K562 (cell line): Measurements from ENCODE around the gene MKLN1. TPM values are rescaled to one million over a fixed set of nuclear protein-coding genes. Genes with fewer than 3 reads are reported as not detected.
"Not testable (repeated sequence)": the region's sequence is repeated elsewhere in the genome, so short reads cannot be mapped to it uniquely, and the experiment has no call there.

Source experiments
- ATAC-seq: fragments of 200-7000 bp; cut with Tn5 transposase; 3 replicates; pipeline ENCODE4 v1.9.1; 2020; ENCODE audit warnings: moderate library complexity
- BruUV-seq: library from RNA; stranded (reverse); fragments of 400-500 nt; replicated peaks from 2 replicates; lab custom pipeline; 2021; lab: Mats Ljungman, UMichigan
- CTCF ChIA-PET: fragments of 300-600 bp; formaldehyde crosslinking; extraction: SDS; loops from one replicate; lab custom pipeline; 2021; ENCODE audit warnings: low intra/inter-chr PET ratio; lab: Yijun Ruan, JAX
- POLR2A ChIA-PET: fragments of 300-600, 350-650 bp; sonication (Branson Sonifier 250); formaldehyde crosslinking; extraction: SDS; loops from one replicate; lab custom pipeline; 2021; ENCODE audit warnings: antibody characterized with exemption, inconsistent platforms; lab: Yijun Ruan, JAX
- DNase-seq, 4 experiments: peaks; one replicate each; pipeline versions ENCODE4 v3.0.0 to v3.0.0-alpha.2; 2011 to 2018; ENCODE audit warnings: low spot score in 3 of 4, mixed read lengths in 3 of 4; ENCODE audit errors: extremely low read depth in 1 of 4
- FAIRE-seq: peaks from 2 replicates; lab custom pipeline; 2011; peaks lifted over from hg19 to GRCh38; lab: Jason Lieb, UNC
- H2AFZ ChIP-seq: 2 replicates; pipeline ENCODE4 v1.6.0; 2011; ENCODE audit warnings: low read depth, low read length, control low read depth, inconsistent platforms
- H3K27ac ChIP-seq: fragments of 200-600 bp; 3 replicates; pipeline ENCODE4 v1.8.0; 2011; ENCODE audit warnings: low read depth, mild to moderate bottlenecking, control low read depth, inconsistent platforms, low read length, moderate library complexity, mixed read lengths; ENCODE audit errors: extremely low read depth
- H3K27me3 ChIP-seq, 2 experiments: fragments of 300-600 bp in 1 of 2; 2 replicates in 1 of 2; 3 replicates in 1 of 2; pipeline versions ENCODE4 v1.6.0 to v1.8.0; 2011; ENCODE audit warnings: inconsistent platforms in 2 of 2, low read length in 2 of 2, mild to moderate bottlenecking in 1 of 2, mixed read lengths in 1 of 2, moderate library complexity in 1 of 2; ENCODE audit not compliant: control insufficient read depth in 2 of 2, insufficient read depth in 2 of 2
- H3K36me3 ChIP-seq: fragments of 300-600 bp; 3 replicates; pipeline ENCODE4 v1.8.0; 2011; ENCODE audit warnings: mild to moderate bottlenecking, low read length, inconsistent platforms; ENCODE audit not compliant: control insufficient read depth, insufficient read depth
- H3K4me1 ChIP-seq, 2 experiments: fragments of 200-600 bp in 1 of 2; replicated peaks in 1 of 2; 2 replicates in 1 of 2; 3 replicates in 1 of 2; pipeline versions ENCODE4 v1.5.1 to v1.8.0; 2011; ENCODE audit warnings: inconsistent platforms in 2 of 2, low read length in 2 of 2, mild to moderate bottlenecking in 1 of 2, mixed read lengths in 1 of 2, moderate library complexity in 1 of 2; ENCODE audit not compliant: control insufficient read depth in 2 of 2, insufficient read depth in 2 of 2
- H3K4me2 ChIP-seq: 2 replicates; pipeline ENCODE4 v1.6.1; 2011; ENCODE audit warnings: low read length, control low read depth, inconsistent platforms, mixed read lengths; ENCODE audit not compliant: insufficient read depth
- H3K4me3 ChIP-seq: fragments of 200-600 bp; sonication (generic), shearing (Covaris generic); 2 replicates; pipeline ENCODE4 v1.5.1; 2016; ENCODE audit warnings: control low read depth, inconsistent platforms
- H3K79me2 ChIP-seq: fragments of 200-600 bp; 3 replicates; pipeline ENCODE4 v1.8.0; 2011; ENCODE audit warnings: low read length, inconsistent platforms; ENCODE audit not compliant: control insufficient read depth, insufficient read depth
- H3K9ac ChIP-seq, 2 experiments: 2 replicates each; pipeline versions ENCODE4 v1.6.0 to v1.6.1; 2011; ENCODE audit warnings: low read depth in 2 of 2, low read length in 2 of 2, control low read depth in 1 of 2, inconsistent platforms in 1 of 2, mild to moderate bottlenecking in 1 of 2, mixed read lengths in 1 of 2; ENCODE audit not compliant: insufficient read depth in 1 of 2
- H3K9me1 ChIP-seq: one replicate; pipeline ENCODE4 v1.6.0; 2011; ENCODE audit warnings: inconsistent platforms, mild to moderate bottlenecking, low read length, moderate library complexity; ENCODE audit not compliant: control insufficient read depth, insufficient read depth
- H3K9me3 ChIP-seq: replicated peaks from 2 replicates; pipeline ENCODE4 v1.5.1; 2011; ENCODE audit warnings: low read depth, low read length, inconsistent platforms; ENCODE audit not compliant: control insufficient read depth, insufficient read depth
- H4K20me1 ChIP-seq: replicated peaks from 2 replicates; pipeline ENCODE4 v1.6.1; 2011; ENCODE audit warnings: low read length, inconsistent platforms, mixed read lengths; ENCODE audit not compliant: control insufficient read depth, insufficient read depth
- POLR2G ChIP-seq: fragments of 200-400 bp; formaldehyde crosslinking; IDR thresholded peaks from 2 replicates; pipeline ENCODE4 v1.6.1; 2017; ENCODE audit warnings: low read depth, mild to moderate bottlenecking, antibody characterized with exemption, low read length, moderate library complexity
- TRIM24 ChIP-seq, 2 experiments: fragments of 450-650 bp; IDR thresholded peaks; 2 replicates each; pipeline ENCODE4 v1.6.1; 2016
- WGBS: fragments of 100-300 bp; shearing (Covaris generic); methylation state at CpG from one replicate; pipeline ENCODE4 v1.1.6; 2016; ENCODE audit warnings: low coverage, mixed read lengths; ENCODE audit not compliant: insufficient coverage; ENCODE audit errors: missing lambda C conversion rate; 5-methylcytosine and 5-hydroxymethylcytosine counted together
- in situ Hi-C: fragments of 300-500 bp; cut with MboI; formaldehyde crosslinking; loops from 4 replicates; pipeline ENCODE4 v1.15.0; 2018; ENCODE audit warnings: inconsistent platforms, mixed read lengths
- intact Hi-C: fragments of 100-400 bp; cut with micrococcal nuclease; formaldehyde crosslinking; loops from 2 replicates; pipeline ENCODE4 v1.14.2; 2022
- polyA plus RNA-seq, 8 experiments: library from polyadenylated mRNA; depleted of rRNA in 4 of 8; stranded (reverse) in 5 of 8; unstranded in 3 of 8; fragments of >200 nt; fragmentation: Nextera tagmentation in 2 of 8; fragmentation: Illumina TruSeq in 1 of 8; extraction: Ambion mirVana in 2 of 8; extraction: Trizol in 1 of 8; gene quantifications; 2 replicates each; pipeline versions ENCODE4 v1.2.1 to v1.2.3, GENCODE V29; 2011 to 2014; ENCODE audit warnings: inconsistent platforms in 1 of 8, missing spikeins in 1 of 8
- total RNA-seq, 7 experiments: library from RNA; depleted of rRNA in 6 of 7; stranded (reverse); fragments of >200 nt in 6 of 7; fragmentation: Illumina TruSeq in 2 of 7; extraction: Trizol in 2 of 7; gene quantifications; 2 replicates each; pipeline versions ENCODE4 v1.2.1 to v1.2.3, GENCODE V29; 2011 to 2021; ENCODE audit warnings: low replicate concordance in 1 of 7

Gene MKLN1
- total and polyA plus RNA-seq, 9 of the 15 experiments (the other 6 are each of a cell fraction or from before 2014, with no cell fraction given): 18.6 to 80.4 (median 56.0) TPM

DNA sequence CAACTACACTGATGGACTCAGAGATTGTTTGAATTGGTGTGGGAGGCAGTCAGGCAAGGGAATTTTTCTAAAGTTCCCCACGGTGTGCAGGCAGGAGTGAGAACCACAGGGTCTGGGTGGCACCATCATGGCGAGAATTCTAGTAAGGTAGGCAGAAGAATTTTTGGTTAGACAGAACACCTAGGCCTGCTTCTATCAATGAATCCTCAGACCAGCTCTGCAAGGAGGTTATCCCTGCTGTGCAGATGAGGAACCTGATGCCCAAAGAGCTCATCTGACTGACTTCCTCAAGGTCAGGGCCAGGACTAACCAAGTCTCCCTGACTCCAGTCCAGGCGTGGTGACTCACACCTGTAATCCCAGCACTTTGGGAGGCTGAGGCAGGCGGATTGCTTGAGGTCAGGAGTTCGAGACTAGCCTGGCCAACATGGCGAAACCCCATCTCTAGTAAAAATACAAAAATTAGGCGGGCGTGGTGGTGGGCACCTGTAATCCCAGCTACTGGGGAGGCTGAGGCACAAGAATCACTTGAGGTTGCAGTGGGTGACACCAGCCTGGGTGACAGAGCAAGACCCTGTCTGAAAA lies 177.5 kb downstream of the MKLN1 start:
- DNase-seq, H3K36me3 ChIP-seq, CTCF ChIA-PET, H2AFZ ChIP-seq, H3K4me3 ChIP-seq, H3K9me1 ChIP-seq, BruUV-seq, H3K79me2 ChIP-seq, H3K27ac ChIP-seq, H3K9me3 ChIP-seq, H3K4me2 ChIP-seq, ATAC-seq, H3K9ac ChIP-seq: not testable (repeated sequence)
- WGBS: 13% methylated on average over 8 of the region's 8 CpGs
- FAIRE-seq: peak; percentile 58
- intact Hi-C loops (loop anchor here (5.0 kb wide), 1 partner anchor 628 kb away; no protein-coding TSS in a partner anchor), in situ Hi-C loops (loop anchor here (10.0 kb wide), 1 partner anchor 150 kb away; no protein-coding TSS in a partner anchor)
- H4K20me1 ChIP-seq: peaks cover 39% of the 10 kb centered on the region
- POLR2A ChIA-PET: interaction anchor here (1.2 to 1.7 kb wide), 4 partner anchors 9 to 15 kb away, joined by 4 to 9 read pairs (median 5); no protein-coding TSS in a partner anchor
- H3K4me1 ChIP-seq: peaks cover 2 to 12% of the 10 kb centered on the region in 2 experiments; a peak in 2 of 5 replicates
- peaks cover 32 to 48% of the 10 kb centered on the region in 2 experiments for H3K27me3 ChIP-seq

DNA sequence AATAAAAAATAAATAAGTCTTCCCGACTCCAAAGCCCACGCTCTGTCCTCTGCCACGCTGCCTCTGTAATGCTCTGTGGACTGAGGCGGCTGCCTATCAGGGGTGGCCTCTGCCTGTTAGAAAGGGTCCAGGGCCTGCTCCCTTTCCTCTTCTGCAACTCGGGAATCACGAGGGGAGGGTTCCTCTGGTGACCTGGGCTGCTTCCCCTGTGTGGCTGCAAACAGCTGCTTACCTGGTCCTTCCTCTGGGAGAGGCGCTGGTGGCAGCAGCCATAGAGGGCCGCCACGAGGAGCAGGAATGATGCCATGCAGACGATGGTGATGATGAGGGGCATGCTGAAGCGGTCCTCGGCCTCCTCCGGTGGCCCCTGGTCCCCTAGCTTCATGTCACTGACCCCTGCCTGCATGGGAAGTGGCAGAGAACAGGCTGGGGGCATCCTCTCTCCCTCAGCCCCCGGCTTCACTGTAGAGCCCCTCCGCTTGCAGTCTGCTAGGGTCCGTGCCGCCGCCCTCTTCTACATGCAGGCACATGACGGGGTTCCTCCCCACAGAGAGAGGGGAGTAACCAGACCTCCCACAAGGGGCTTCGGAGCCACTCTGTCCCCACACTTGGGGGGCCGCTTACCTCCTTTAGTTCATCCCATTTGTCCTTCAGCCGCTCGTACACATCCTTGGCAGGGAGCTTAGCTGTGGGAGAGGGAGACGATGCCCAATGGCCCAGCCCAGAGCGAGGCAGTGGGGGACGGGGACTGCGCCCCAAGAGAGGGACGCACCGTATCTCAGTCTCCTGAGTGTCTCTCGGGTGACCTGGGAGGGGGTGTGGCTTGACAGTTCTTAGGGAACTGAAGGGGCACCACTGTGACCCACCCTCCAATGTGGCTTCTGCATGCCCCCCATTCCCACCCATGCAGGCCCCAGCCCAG lies 178.2 kb downstream of the MKLN1 start:
- no peak overlapping the region for H3K4me2 ChIP-seq
- H3K27me3 ChIP-seq: peaks cover 35 to 52% of the 10 kb centered on the region in 2 experiments
- H3K27ac ChIP-seq: no peak overlapping the region
- TF ChIP-seq TRIM24 (IDR thresholded peaks at IDR 0.05) (no peak), POLR2G (peak; percentile 63)
- in situ Hi-C loops: loop anchor here (10.0 kb wide), 1 partner anchor 149 kb away; no protein-coding TSS in a partner anchor
- ChIA-PET POLR2A (interaction anchor here (1.3 kb wide), 1 partner anchor 8 kb away, joined by 4 read pairs; no protein-coding TSS in a partner anchor), CTCF (no interaction called here)
- H3K4me1 ChIP-seq: peaks cover 2 to 12% of the 10 kb centered on the region in 2 experiments; a peak in 2 of 5 replicates
- WGBS: 21% methylated on average over 30 of the region's 30 CpGs
- intact Hi-C loops: loop anchor here (5.0 kb wide), 1 partner anchor 629 kb away; no protein-coding TSS in a partner anchor
- no peaks in the 10 kb centered on the region for H3K9me3 ChIP-seq
- DNase-seq (no peak), FAIRE-seq (no peak), ATAC-seq (no peak)
- H4K20me1 ChIP-seq: peaks cover 39% of the 10 kb centered on the region
- H3K9ac ChIP-seq: peak overlapping the region in 1 of 2 experiments; percentile 18; a peak in 1 of 4 replicates
- no TSS peak for BruUV-seq
- peaks cover 4% of the 10 kb centered on the region for H3K9me1 ChIP-seq
- H2AFZ ChIP-seq: no peak overlapping the region
- H3K36me3 ChIP-seq: no peaks in the 10 kb centered on the region
- H3K4me3 ChIP-seq: no peak overlapping the region
- H3K79me2 ChIP-seq: no peaks in the 10 kb centered on the region
